T-cell (primary cell): ENCODE measurements around the gene JUNB. TPM values are rescaled to one million over a fixed set of nuclear protein-coding genes. Genes with fewer than 3 reads are reported as not detected.
A peak's percentile ranks its signal among the peaks of the same experiment; 100 is the strongest.

Experiments
- ATAC-seq, 4 experiments: fragments of 200-7000 bp in 3 of 4; fragments of 150-1000 bp in 1 of 4; cut with Tn5 transposase; replicated peaks in 1 of 4; 1 replicate in 3 of 4; 2 replicates in 1 of 4; pipeline ENCODE4 v1.10.0; 2021; ENCODE audit warnings: moderate library complexity in 3 of 4, mild to moderate bottlenecking in 2 of 4, moderate number of reproducible peaks in 1 of 4
- CTCF ChIA-PET, 2 donors: fragments of 300-600 bp; sonication (Branson Sonifier 250); formaldehyde crosslinking; loops; one replicate each; lab custom pipeline; 2022; ENCODE audit warnings: antibody characterized with exemption in 2 of 2; lab: Charles Lee
- POLR2A ChIA-PET, 2 donors: fragments of 300-600 bp; sonication (Branson Sonifier 250); formaldehyde crosslinking; loops; one replicate each; lab custom pipeline; 2022; ENCODE audit warnings: antibody characterized with exemption in 2 of 2; lab: Charles Lee
- DNase-seq, 35 experiments: peaks; one replicate each; pipeline versions ENCODE4 v3.0.0 to v3.0.0-alpha.2; 2013 to 2023
- H3K27ac ChIP-seq: one replicate; pipeline ENCODE4 v1.5.1; 2013; ENCODE audit warnings: low read length
- H3K27me3 ChIP-seq, 2 experiments: replicated peaks in 1 of 2; 1 replicate in 1 of 2; 2 replicates in 1 of 2; pipeline versions ENCODE4 v1.6.1 to v1.7.0; 2013; ENCODE audit warnings: low read length in 1 of 2, mixed read lengths in 1 of 2; ENCODE audit not compliant: control insufficient read depth in 2 of 2, insufficient read depth in 2 of 2; ENCODE audit errors: extremely low read depth in 1 of 2
- H3K36me3 ChIP-seq, 2 donors: 1 replicate in 1 of 2; 2 replicates in 1 of 2; pipeline versions ENCODE4 v1.6.1 to v1.7.0; 2013; ENCODE audit warnings: low read length in 1 of 2; ENCODE audit not compliant: control insufficient read depth in 2 of 2, insufficient read depth in 1 of 2; ENCODE audit errors: extremely low read depth in 1 of 2
- H3K4me1 ChIP-seq, 2 experiments: 1 replicate in 1 of 2; 2 replicates in 1 of 2; pipeline versions ENCODE4 v1.6.1 to v1.7.0; 2013; ENCODE audit warnings: low read length in 2 of 2, mixed read lengths in 1 of 2; ENCODE audit not compliant: insufficient read depth in 2 of 2, control insufficient read depth in 1 of 2; ENCODE audit errors: extremely low read depth in 1 of 2
- H3K4me3 ChIP-seq, 2 donors: 1 replicate in 1 of 2; 2 replicates in 1 of 2; pipeline versions ENCODE4 v1.5.1 to v1.7.0; 2013; ENCODE audit warnings: mild to moderate bottlenecking in 2 of 2, low read length in 1 of 2, moderate library complexity in 1 of 2; ENCODE audit not compliant: control insufficient read depth in 1 of 2; ENCODE audit errors: extremely low read depth in 1 of 2
- H3K9me3 ChIP-seq: 2 replicates; pipeline ENCODE4 v1.7.0; 2013
- H3K27ac Mint-ChIP-seq, 2 donors: one replicate each; pipeline ENCODE4 v1.8.0; 2020 to 2021; ENCODE audit warnings: mild to moderate bottlenecking in 2 of 2, mixed read lengths in 2 of 2
- H3K27me3 Mint-ChIP-seq, 2 donors: one replicate each; pipeline ENCODE4 v1.8.0; 2021 to 2022; ENCODE audit warnings: mixed read lengths in 2 of 2
- H3K36me3 Mint-ChIP-seq: one replicate; pipeline ENCODE4 v1.8.0; 2021; ENCODE audit warnings: mixed read lengths
- H3K4me1 Mint-ChIP-seq, 3 donors: one replicate each; pipeline ENCODE4 v1.8.0; 2020 to 2022; ENCODE audit warnings: mixed read lengths in 3 of 3, mild to moderate bottlenecking in 1 of 3
- H3K4me3 Mint-ChIP-seq, 3 donors: one replicate each; pipeline ENCODE4 v1.8.0; 2020 to 2022; ENCODE audit warnings: mild to moderate bottlenecking in 3 of 3, mixed read lengths in 3 of 3, moderate library complexity in 3 of 3
- H3K9me3 Mint-ChIP-seq, 3 donors: one replicate each; pipeline ENCODE4 v1.8.0; 2020 to 2022; ENCODE audit warnings: mixed read lengths in 3 of 3
- WGBS: methylation state at CpG from one replicate; pipeline ENCODE4 v1.1.5; 2013; ENCODE audit warnings: missing lambda C conversion rate; ENCODE audit not compliant: insufficient coverage; 5-methylcytosine and 5-hydroxymethylcytosine counted together
- total RNA-seq, 35 experiments: library from RNA in 6 of 35; stranded (reverse) in 6 of 35; fragments of 120-200 nt in 1 of 35; gene quantifications; one replicate each; pipeline versions ENCODE4 v1.2.1 to v1.2.4 and lab custom pipeline; 2013 to 2026

Gene JUNB
- total RNA-seq, 5 donors from 2014 or later (not counting 1 experiment from before 2014, with no cell fraction given) = 117 to 2,289 (median 138) TPM

DNA sequence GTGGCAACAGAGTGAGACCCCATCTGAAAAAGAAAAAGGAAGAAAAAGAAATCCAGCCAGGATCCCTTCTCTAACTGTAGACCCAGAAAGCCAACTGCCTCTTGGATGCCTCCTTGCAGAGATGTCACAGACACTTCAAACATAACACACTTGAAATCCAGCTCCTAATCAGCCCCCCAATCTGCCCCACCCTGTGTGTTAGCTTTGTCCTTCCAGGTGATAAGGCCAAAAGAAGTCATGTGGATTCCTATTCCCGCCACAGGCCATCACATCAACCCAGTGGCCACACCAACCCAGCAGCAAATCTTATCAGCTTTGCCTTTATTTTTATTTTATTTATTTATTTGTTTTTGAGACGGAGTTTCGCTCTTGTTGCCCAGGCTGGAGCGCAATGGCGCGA is 31.6 kb upstream of the JUNB start:
- Histone ChIP-seq H3K4me1 (peaks cover 0 to 9% of the 10 kb centered on the region in 2 experiments), H3K4me3 (no peak overlapping the region), H3K36me3 (peaks cover 0 to 7% of the 10 kb centered on the region in 2 donors), H3K27me3 (peaks cover 0 to 32% of the 10 kb centered on the region in 2 experiments), H3K9me3 (no peaks in the 10 kb centered on the region), H3K27ac (no peak overlapping the region)
- H3K36me3 Mint-ChIP-seq = peaks cover under 1% of the 10 kb centered on the region
- H3K4me1 Mint-ChIP-seq = peaks cover 0 to 11% (median 8%) of the 10 kb centered on the region in 3 donors
- no peak overlapping the region for H3K4me3 Mint-ChIP-seq
- ChIA-PET CTCF (interaction anchor here (0.7 to 3.1 kb wide), 7 partner anchors 19 to 87 kb away, joined by 3 to 18 read pairs (median 5); partner anchors contain the start of gene GET3 (in 1 of the 2)), POLR2A (interaction anchor here in 1 of 2 donors (0.6 kb wide), 1 partner anchor 112 kb away, joined by 7 read pairs; no protein-coding TSS in a partner anchor)
- H3K27ac Mint-ChIP-seq = no peak overlapping the region
- ATAC-seq (no peak), DNase-seq (no peak)
- no CpG with 5 or more reads among the region's 6 CpGs for WGBS
- no peaks in the 10 kb centered on the region for H3K9me3 Mint-ChIP-seq
- H3K27me3 Mint-ChIP-seq = peaks cover 8 to 16% of the 10 kb centered on the region in 2 donors

DNA sequence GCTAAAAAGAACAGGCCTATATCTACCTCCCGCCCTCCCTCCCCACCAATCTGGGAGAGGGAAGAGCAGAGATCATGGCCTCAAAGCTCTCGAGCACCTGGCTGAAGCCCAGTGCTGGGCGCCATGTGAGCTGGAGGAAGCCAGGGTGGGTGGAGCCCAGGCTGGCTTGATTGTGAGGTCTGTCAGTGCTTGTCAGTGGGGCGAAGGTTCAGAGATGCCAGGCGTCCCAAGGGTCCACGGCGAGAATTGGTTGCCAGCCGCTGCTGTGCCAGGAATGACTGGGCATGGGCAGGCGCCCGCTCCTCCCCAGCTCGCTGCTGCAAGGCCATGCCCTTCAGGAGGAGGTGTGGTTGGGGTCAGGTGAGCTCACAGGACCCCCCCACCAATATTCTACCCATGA is 28.2 kb upstream of the JUNB start:
- WGBS = 100% methylated on average over 2 of the region's 11 CpGs
- peaks cover 0 to 9% of the 10 kb centered on the region in 2 experiments for H3K27me3 ChIP-seq
- DNase-seq (no peak), ATAC-seq (no peak)
- H3K36me3 ChIP-seq = peaks cover 0 to 7% of the 10 kb centered on the region in 2 donors
- Mint-ChIP-seq H3K36me3 (peaks cover 10% of the 10 kb centered on the region), H3K4me3 (no peak overlapping the region), H3K27me3 (peaks cover 0 to 4% of the 10 kb centered on the region in 2 donors), H3K9me3 (no peaks in the 10 kb centered on the region), H3K27ac (no peak overlapping the region), H3K4me1 (peaks cover 0 to 6% (median 4%) of the 10 kb centered on the region in 3 donors)
- H3K4me3 ChIP-seq = no peak overlapping the region
- H3K9me3 ChIP-seq = no peaks in the 10 kb centered on the region
- peaks cover 0 to 11% of the 10 kb centered on the region in 2 experiments for H3K4me1 ChIP-seq
- H3K27ac ChIP-seq = no peak overlapping the region
- ChIA-PET CTCF (interaction anchor here in 1 of 2 donors (0.7 to 1.1 kb wide), 3 partner anchors 11 to 36 kb away, joined by 3 read pairs; no protein-coding TSS in a partner anchor), POLR2A (no interaction called here)

DNA sequence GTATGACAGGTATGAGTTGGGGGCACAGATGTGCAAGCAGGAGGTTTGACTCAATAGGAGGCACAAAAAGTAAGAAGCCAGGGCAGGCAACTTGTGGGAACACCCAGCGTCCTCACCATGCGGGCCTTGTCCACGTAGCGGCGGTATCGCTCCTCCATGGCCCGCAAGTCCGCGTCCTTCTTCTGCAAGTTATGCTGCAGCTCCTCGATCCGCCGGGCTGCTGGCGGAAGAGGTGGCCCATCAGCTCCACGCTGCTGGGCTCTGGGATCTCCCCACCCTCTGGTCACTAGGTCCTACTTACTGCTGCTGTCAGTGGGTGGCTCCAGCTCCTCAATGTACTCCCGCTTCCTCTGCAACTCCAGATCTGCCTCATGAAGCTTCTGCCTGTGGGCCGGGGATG is 26.6 kb upstream of the JUNB start:
- H3K4me1 Mint-ChIP-seq = peaks cover 5 to 6% (median 6%) of the 10 kb centered on the region in 3 donors
- 96% methylated on average over 16 of the region's 16 CpGs for WGBS
- H3K36me3 ChIP-seq = peaks cover 0 to 7% of the 10 kb centered on the region in 2 donors
- no peak for ATAC-seq
- no peak overlapping the region for H3K27ac ChIP-seq
- H3K9me3 Mint-ChIP-seq = no peaks in the 10 kb centered on the region
- no peaks in the 10 kb centered on the region for H3K9me3 ChIP-seq
- no peak overlapping the region for H3K4me3 ChIP-seq
- DNase-seq = no peak
- peaks cover 12% of the 10 kb centered on the region for H3K36me3 Mint-ChIP-seq
- ChIA-PET POLR2A (interaction anchor here in 1 of 2 donors (0.6 kb wide), 2 partner anchors 30 to 400 kb away, joined by 3 to 9 read pairs; no protein-coding TSS in a partner anchor), CTCF (interaction anchor here (0.6 to 4.7 kb wide), 4 partner anchors 32 to 1776 kb away, joined by 3 to 48 read pairs (median 18); no protein-coding TSS in a partner anchor)
- H3K27me3 ChIP-seq = peaks cover 0 to 8% of the 10 kb centered on the region in 2 experiments
- no peak overlapping the region for H3K27ac Mint-ChIP-seq
- peaks cover 0 to 16% of the 10 kb centered on the region in 2 experiments for H3K4me1 ChIP-seq
- H3K27me3 Mint-ChIP-seq = no peaks in the 10 kb centered on the region
- no peak overlapping the region for H3K4me3 Mint-ChIP-seq

DNA sequence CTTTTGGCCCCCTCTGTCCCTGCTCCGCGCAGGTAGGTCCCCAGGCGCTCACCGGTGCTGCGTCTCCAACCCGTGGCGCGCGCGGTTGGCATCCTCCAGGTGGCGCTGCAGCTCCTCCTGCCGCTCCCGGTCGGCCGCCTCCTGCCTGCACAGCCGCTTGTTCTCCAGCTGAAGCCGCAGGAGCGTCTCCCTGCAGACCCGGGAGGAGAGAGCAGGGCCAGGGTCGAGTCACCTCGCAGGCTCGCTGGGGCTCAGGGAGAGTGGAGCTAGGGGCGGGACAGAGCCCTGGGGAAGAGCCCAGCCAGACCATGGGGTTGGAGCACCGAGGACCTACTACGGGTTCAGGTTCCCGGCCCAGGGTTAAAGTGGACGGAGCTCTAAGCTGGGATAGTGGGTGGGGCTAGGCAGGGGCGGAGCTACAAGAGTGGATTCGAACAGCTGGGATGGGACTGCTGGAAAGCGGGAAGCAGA is 25.2 kb upstream of the JUNB start:
- Histone ChIP-seq H3K4me3 (no peak overlapping the region), H3K36me3 (peaks cover 0 to 7% of the 10 kb centered on the region in 2 donors), H3K27ac (no peak overlapping the region), H3K4me1 (peaks cover 0 to 20% of the 10 kb centered on the region in 2 experiments), H3K9me3 (no peaks in the 10 kb centered on the region), H3K27me3 (peaks cover 0 to 8% of the 10 kb centered on the region in 2 experiments)
- Mint-ChIP-seq H3K9me3 (no peaks in the 10 kb centered on the region), H3K27ac (no peak overlapping the region), H3K4me3 (no peak overlapping the region), H3K4me1 (peaks cover 3 to 6% (median 5%) of the 10 kb centered on the region in 3 donors), H3K27me3 (no peaks in the 10 kb centered on the region), H3K36me3 (peaks cover 12% of the 10 kb centered on the region)
- ChIA-PET CTCF (interaction anchor here (0.5 to 4.7 kb wide), 9 partner anchors 10 to 128 kb away, joined by 3 to 48 read pairs (median 6); partner anchors contain the start of gene JUNB (in 1 of the 2)), POLR2A (interaction anchor here (0.6 to 1.0 kb wide), 2 partner anchors 30 to 55 kb away, joined by 3 read pairs; no protein-coding TSS in a partner anchor)
- ATAC-seq (peak; percentile 61 to 80 (median 74)), DNase-seq (peak in 32 of 35 experiments; percentile 48 to 89 (median 76))
- WGBS = 7% methylated on average over 30 of the region's 30 CpGs

DNA sequence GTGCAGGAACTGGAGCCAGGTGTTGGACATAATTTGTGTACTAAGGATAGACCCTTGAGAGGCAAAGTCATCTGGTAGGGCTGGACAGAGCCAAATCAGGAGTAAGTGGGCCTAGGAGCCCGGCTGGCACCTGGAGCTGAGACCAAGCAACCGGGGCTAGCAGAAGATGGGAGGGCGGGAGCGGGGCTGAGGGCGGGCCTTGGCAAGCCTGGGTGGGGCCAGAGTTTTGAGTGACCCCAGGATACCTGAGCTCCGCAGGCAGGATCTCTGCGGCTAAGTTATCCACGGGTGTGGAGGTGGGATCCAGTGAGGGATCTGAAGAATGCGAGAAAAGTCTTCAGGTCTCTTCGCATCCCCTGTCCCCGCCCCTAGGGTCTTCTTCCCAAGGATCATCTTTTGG is 24.1 kb upstream of the JUNB start:
- Histone ChIP-seq H3K9me3 (no peaks in the 10 kb centered on the region), H3K36me3 (peaks cover 0 to 7% of the 10 kb centered on the region in 2 donors), H3K4me3 (no peak overlapping the region), H3K27ac (no peak overlapping the region), H3K27me3 (peaks cover 0 to 8% of the 10 kb centered on the region in 2 experiments), H3K4me1 (peaks cover 0 to 21% of the 10 kb centered on the region in 2 experiments)
- Mint-ChIP-seq H3K27ac (no peak overlapping the region), H3K36me3 (peaks cover 12% of the 10 kb centered on the region), H3K4me3 (no peak overlapping the region), H3K9me3 (no peaks in the 10 kb centered on the region), H3K27me3 (no peaks in the 10 kb centered on the region), H3K4me1 (peaks cover 3 to 6% (median 5%) of the 10 kb centered on the region in 3 donors)
- 95% methylated on average over 11 of the region's 11 CpGs for WGBS
- ChIA-PET POLR2A (interaction anchor here in 1 of 2 donors (0.6 kb wide), 2 partner anchors 439 to 1324 kb away, joined by 3 to 4 read pairs; no protein-coding TSS in a partner anchor), CTCF (interaction anchor here (0.6 to 4.7 kb wide), 3 partner anchors 29 to 67 kb away, joined by 3 to 33 read pairs (median 3); partner anchors contain the start of gene RTBDN (in 1 of the 2))
- ATAC-seq (no peak), DNase-seq (no peak)

DNA sequence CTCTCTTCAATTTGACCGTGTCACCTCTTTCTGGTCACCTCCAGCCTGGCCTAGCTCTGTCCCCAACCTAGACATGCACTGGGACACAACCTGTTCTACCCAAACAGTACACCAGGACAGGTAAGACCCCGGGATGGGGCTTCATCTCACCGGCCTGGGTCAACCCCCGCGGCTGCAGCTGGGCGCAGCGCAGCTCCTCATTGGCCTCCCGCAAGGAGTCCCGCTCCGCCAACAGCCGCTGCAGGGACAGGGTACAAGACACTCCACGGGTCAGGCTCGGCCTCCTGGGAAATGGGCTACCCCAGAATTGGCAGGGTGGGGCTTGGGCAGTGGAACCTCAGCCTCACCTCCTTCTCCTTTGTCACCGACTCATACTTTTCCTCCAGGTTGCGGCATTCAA is 23.6 kb upstream of the JUNB start:
- Mint-ChIP-seq H3K9me3 (no peaks in the 10 kb centered on the region), H3K4me3 (no peak overlapping the region), H3K27me3 (no peaks in the 10 kb centered on the region), H3K36me3 (peaks cover 12% of the 10 kb centered on the region), H3K4me1 (peaks cover 3 to 6% (median 5%) of the 10 kb centered on the region in 3 donors), H3K27ac (no peak overlapping the region)
- ChIA-PET POLR2A (no interaction called here), CTCF (interaction anchor here (0.6 to 4.7 kb wide), 3 partner anchors 28 to 67 kb away, joined by 3 to 33 read pairs (median 3); partner anchors contain the start of gene RTBDN (in 1 of the 2))
- no peak for ATAC-seq
- peaks cover 0 to 7% of the 10 kb centered on the region in 2 donors for H3K36me3 ChIP-seq
- no peak for DNase-seq
- peaks cover 0 to 21% of the 10 kb centered on the region in 2 experiments for H3K4me1 ChIP-seq
- no peaks in the 10 kb centered on the region for H3K9me3 ChIP-seq
- no peak overlapping the region for H3K4me3 ChIP-seq
- peaks cover 0 to 8% of the 10 kb centered on the region in 2 experiments for H3K27me3 ChIP-seq
- WGBS = 97% methylated on average over 12 of the region's 15 CpGs
- H3K27ac ChIP-seq = no peak overlapping the region
